Left renal pelvis (tissue), 4 donors: ENCODE measurements around the gene FARP1. TPM values are rescaled to one million over a fixed set of nuclear protein-coding genes. Genes with fewer than 3 reads are reported as not detected.

Experiments
- polyA plus RNA-seq, 4 donors: library from polyadenylated mRNA; unstranded; fragments of 120-200 nt; gene quantifications; one replicate each; pipeline ENCODE4 v1.2.1, GENCODE V29; 2013; ENCODE audit not compliant: insufficient read length in 4 of 4

FARP1 gene
- polyA plus RNA-seq, 4 donors: 66.1 to 307 (median 241) TPM

Other genes with a start within 250 kb of the FARP1 start
- gene IPO5, start 189.4 kb upstream of the FARP1 start, polyA plus RNA-seq: 100 to 1,000 TPM; 151 to 196 (median 178) TPM
- gene RNF113B, start 34.2 kb downstream of the FARP1 start, polyA plus RNA-seq: not detected